Left cardiac atrium (tissue), 4 donors: Measurements from ENCODE around the gene RAD51C. TPM values are rescaled to one million over a fixed set of nuclear protein-coding genes. Genes with fewer than 3 reads are reported as not detected.
"Not testable (repeated sequence)": the region's sequence is repeated elsewhere in the genome, so short reads cannot be mapped to it uniquely, and the experiment has no call there.

Experiments
- ATAC-seq, 2 donors: fragments of 200-7000 bp; cut with Tn5 transposase; one replicate each; pipeline ENCODE4 v1.9.1; 2020; ENCODE audit warnings: mild to moderate bottlenecking in 2 of 2, moderate library complexity in 2 of 2
- DNase-seq: peaks from one replicate; pipeline ENCODE4 v3.0.0-alpha.2; 2020
- intact Hi-C, 2 donors: fragments of 100-400 bp; cut with DNase I; formaldehyde crosslinking; loops; one replicate each; pipeline versions ENCODE4 v1.14.1 to v1.15.1; 2022 to 2023
- total RNA-seq, 2 donors: library from RNA; stranded (reverse); fragmentation: NEBNext Ultra II Directional; extraction: Animal tissue kit (Norgen Biotek cat#: 25700); gene quantifications; one replicate each; pipeline ENCODE4 v1.2.1, GENCODE V29; 2021
- donor health status: DM: no; HTN: yes; CAD: no.
- donor health status: DM: no; HTN: yes; CAD: no; lungs with severe emphysema.
- donor health status: DM: yes; HTN: yes; CAD: no.
- donor health status: Dilated cardiomyopathy.

The RAD51C gene
- total RNA-seq, 2 donors from 2014 or later: 32.4 to 36.8 TPM

DNA sequence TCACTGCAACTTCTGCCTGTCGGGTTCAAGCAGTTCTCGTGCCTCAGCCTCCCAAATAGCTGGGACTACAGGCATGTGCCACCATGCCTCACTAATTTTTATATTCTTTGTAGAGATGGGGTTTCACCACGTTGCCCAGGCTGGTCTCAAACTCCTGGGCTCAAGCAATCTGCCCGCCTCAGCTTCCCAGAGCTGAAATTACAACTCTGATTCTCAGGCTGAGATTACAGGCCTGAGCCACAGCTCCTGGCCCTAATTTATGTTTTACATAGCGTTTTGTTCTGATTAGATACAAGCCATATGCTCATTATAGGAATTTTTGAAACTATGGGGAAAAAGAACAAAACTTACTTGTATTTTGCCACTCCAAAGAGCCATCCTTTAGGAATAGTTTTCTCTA lies 86.1 kb downstream of the RAD51C start:
- DNase-seq, ATAC-seq, intact Hi-C loops: not testable (repeated sequence)

DNA sequence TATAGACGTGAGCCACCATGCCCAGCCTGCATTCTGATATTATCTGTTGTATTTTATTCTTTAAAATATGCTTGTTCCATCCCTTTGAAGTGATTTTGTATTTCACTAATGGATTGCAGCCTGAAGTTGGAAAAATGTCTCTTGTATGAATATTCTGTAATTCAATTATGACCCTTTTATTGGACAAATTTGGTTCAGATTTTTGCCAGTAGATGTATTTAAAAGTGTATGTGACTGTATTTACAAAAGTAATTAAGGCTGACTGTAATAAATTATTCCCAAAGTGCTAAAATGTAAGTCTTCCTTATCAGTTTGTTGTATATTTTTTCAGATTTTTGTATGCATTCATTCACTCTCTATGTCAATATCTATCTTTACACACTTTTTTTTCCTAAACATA lies 87.0 kb downstream of the RAD51C start:
- intact Hi-C loops: no loop called here
- no peak for ATAC-seq
- DNase-seq: no peak

DNA sequence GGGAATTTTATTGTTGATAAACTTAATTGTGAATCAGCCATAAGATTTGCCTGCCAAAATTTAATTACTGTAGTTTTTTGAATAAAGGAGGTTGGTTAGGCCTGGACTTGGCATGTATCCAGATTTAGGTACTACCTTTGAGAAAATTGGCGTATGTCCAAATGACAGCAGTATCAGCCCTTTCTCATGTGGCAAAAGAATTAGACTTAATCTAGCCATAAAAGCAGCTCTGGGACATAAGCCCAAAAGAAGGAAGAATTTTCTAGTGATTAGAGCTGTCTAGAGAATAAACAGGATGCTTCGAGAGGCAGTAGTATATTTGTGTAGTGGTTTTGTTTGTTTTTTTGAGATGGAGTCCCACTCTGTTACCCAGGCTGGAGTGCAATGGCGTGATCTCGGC lies 91.0 kb downstream of the RAD51C start:
- ATAC-seq: no peak
- no peak for DNase-seq
- intact Hi-C loops: no loop called here

DNA sequence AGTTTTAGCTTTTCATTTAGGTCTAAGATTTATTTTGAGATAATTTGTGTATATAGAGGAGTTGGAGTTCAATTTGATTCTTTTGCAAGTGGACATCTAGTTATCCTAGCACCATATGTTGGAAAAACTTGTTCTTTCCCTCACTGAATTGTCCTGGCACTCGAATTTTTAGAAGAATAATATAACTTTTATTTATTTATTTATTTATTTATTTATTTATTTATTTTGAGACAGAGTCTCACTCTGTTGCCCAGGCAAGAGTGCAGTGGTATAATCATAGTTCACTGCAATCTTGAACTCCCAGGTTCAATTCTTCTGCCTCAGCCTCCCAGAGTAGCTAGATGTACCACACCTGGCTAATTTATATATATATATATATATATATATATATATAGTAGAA lies 92.7 kb downstream of the RAD51C start:
- intact Hi-C loops: no loop called here
- ATAC-seq (no peak), DNase-seq (no peak)

Other genes with a start within 250 kb of the RAD51C start
- gene HSF5, start 204.2 kb upstream of the RAD51C start, total RNA-seq: under 1 TPM; 0.06 to 0.10 TPM
- gene MTMR4, start 178.0 kb upstream of the RAD51C start, total RNA-seq: 10 to 100 TPM; 11.6 to 17.4 TPM
- under 1 TPM in 1 of 2 donors, not detected in 1; 0.32 TPM for gene TEX14, start 557 bp upstream of the RAD51C start, total RNA-seq
- 1 to 10 TPM; 2.1 to 4.9 TPM for gene PPM1E, start 63.3 kb downstream of the RAD51C start, total RNA-seq